Endothelial cell of umbilical vein (primary cell): Measurements from ENCODE around the gene KLHL21.
A peak's percentile ranks its signal among the peaks of the same experiment; 100 is the strongest.

Experiments
- CTCF ChIP-seq, 2 donors: IDR thresholded peaks; 1 replicate in 1 of 2; 2 replicates in 1 of 2; pipeline ENCODE4 v1.5.1; 2011; ENCODE audit warnings: low read length in 2 of 2, mild to moderate bottlenecking in 2 of 2, moderate library complexity in 2 of 2, control low read depth in 1 of 2, inconsistent platforms in 1 of 2, low read depth in 1 of 2; ENCODE audit not compliant: insufficient read depth in 1 of 2; ENCODE audit errors: extremely low read depth in 1 of 2
- EZH2 ChIP-seq: IDR thresholded peaks from 2 replicates; pipeline ENCODE4 v1.6.1; 2012; ENCODE audit warnings: borderline replicate concordance, low read depth, mild to moderate bottlenecking, moderate library complexity, low read length, inconsistent platforms; ENCODE audit not compliant: severe bottlenecking
- MAX ChIP-seq: IDR thresholded peaks from 2 replicates; pipeline ENCODE4 v1.6.1; 2011; ENCODE audit not compliant: insufficient read depth, insufficient read length
- MYC ChIP-seq: IDR thresholded peaks from one replicate; pipeline ENCODE4 v1.6.1; 2011; ENCODE audit warnings: mild to moderate bottlenecking, low read depth, low read length
- POLR2AphosphoS5 ChIP-seq: IDR thresholded peaks from 2 replicates; pipeline ENCODE4 v1.6.1; 2012; ENCODE audit warnings: low read depth, mild to moderate bottlenecking, control low read depth, low read length, moderate library complexity; ENCODE audit not compliant: insufficient read depth

- TF ChIP-seq CTCF (IDR thresholded peaks at IDR 0.05; ENCODE audit: extremely low read depth in 1 of 2, insufficient read depth in 1 of 2, low read depth in 1 of 2, low read length in 2 of 2) (no peak), POLR2AphosphoS5 (peak; percentile 99), MYC (no peak), MAX (no peak), EZH2 (no peak)
Measured at GRCh38 chr1:6602669-6603237, at the start of gene KLHL21.
